ENCODE data around the gene TRAF3.

TRAF3 gene

DNA sequence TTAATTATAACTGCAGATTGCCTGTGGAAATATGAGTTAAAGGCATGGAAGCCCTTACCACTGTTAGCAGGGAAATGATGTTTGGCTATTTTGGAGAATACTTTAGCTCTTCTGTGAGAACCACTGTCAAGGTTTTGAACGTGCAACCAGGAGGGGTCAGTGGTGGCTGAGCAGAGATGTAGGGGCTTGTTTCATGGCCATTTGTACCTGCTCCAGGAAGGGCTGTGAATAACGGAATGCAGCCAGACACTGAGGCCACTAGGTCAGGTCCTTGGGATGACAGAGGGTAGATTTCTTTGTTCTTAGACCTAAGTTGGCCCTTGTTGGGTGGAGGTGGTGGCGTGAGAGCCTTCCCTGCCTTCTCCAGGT is 8.3 kb downstream of the TRAF3 start:
- Histone ChIP-seq H3K9ac (ENCODE audit: low read length) (no peak overlapping the region), H3K4me1 (ENCODE audit: control insufficient read depth, insufficient read depth, low read length) (no peaks in the 10 kb centered on the region), H3K36me3 (ENCODE audit: control insufficient read depth, insufficient read depth, low read length) (no peaks in the 10 kb centered on the region), H3K4me3 (ENCODE audit: low read length) (no peak overlapping the region), H3K27ac (ENCODE audit: low read depth, low read length) (no peak overlapping the region), H3K27me3 (ENCODE audit: control insufficient read depth, insufficient read depth, low read length) (no peaks in the 10 kb centered on the region)

- Histone ChIP-seq H3K27me3 (ENCODE audit: control insufficient read depth, insufficient read depth, low read length) (no peaks in the 10 kb centered on the region), H3K27ac (ENCODE audit: low read depth, low read length) (no peak overlapping the region), H3K9ac (ENCODE audit: low read length) (no peak overlapping the region), H3K4me1 (ENCODE audit: control insufficient read depth, insufficient read depth, low read length) (no peaks in the 10 kb centered on the region), H3K4me3 (ENCODE audit: low read length) (no peak overlapping the region), H3K36me3 (ENCODE audit: control insufficient read depth, insufficient read depth, low read length) (no peaks in the 10 kb centered on the region)
Measured at GRCh38 chr14:102786768-102787167, 9.5 kb downstream of the TRAF3 start.

DNA sequence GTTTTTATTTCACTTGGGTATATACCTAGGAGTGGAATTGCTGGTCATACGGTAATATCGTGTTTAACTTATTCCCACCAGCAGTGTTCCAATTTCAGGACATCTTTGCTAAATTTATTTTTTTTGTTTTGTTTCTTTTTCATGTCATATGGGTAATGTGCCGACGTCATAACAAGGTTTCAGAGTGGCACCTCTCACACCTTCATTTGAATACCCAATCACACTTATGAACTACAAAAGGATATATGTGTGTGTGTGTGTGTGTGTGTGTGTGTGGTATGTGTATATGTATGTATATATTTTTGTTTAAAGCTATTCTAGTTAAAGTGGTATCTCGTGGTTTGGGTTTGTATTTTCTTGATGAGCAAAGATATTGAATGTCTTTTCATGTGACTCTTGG is 12.1 kb downstream of the TRAF3 start:
- no peaks in the 10 kb centered on the region for H3K27me3 ChIP-seq (ENCODE audit: control insufficient read depth, insufficient read depth, low read length)
- no peak overlapping the region for H3K9ac ChIP-seq (ENCODE audit: low read length)
- no peaks in the 10 kb centered on the region for H3K36me3 ChIP-seq (ENCODE audit: control insufficient read depth, insufficient read depth, low read length)
- H3K4me3 ChIP-seq (ENCODE audit: low read length): no peak overlapping the region
- no peaks in the 10 kb centered on the region for H3K4me1 ChIP-seq (ENCODE audit: control insufficient read depth, insufficient read depth, low read length)
- no peak overlapping the region for H3K27ac ChIP-seq (ENCODE audit: low read depth, low read length)

DNA sequence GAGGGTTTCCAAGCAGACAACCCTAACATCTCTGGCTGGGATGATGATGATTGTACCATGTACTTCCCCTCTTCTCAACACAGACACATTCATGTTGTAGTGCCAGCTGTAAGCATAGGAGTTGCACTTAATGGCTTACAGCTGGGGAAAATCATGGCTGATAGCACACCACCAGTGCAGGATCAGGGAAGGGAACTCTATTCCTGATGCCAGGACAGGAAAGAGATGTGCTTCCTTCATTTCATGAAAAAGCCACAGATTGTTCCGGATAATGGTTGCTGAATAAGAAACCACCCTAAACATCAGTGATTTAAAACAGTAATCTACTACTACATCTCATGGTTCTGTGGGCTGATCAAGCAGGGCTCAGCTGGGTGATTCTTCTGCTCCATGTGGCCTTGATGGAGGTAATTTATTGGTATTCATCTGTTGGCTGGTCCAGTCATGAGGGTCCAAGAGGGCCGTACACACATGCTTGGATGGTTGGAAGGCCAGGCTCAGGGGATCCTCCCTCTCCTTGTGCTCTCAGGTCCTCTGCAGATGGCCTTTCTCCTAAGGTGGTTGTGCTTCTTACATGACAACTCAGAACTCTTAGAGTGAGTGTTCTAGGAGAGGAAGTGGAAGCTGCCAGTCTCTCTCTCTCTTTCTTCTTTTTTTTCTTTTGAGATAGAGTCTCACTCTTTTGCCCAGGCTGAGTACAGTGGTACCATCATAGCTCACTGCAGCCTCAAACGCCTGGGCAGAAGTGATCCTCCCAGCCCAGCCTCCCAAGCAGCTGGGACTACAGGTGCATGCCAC is 16.5 kb downstream of the TRAF3 start:
- H3K9ac ChIP-seq (ENCODE audit: low read length): no peak overlapping the region
- no peak overlapping the region for H3K27ac ChIP-seq (ENCODE audit: low read depth, low read length)
- no peaks in the 10 kb centered on the region for H3K27me3 ChIP-seq (ENCODE audit: control insufficient read depth, insufficient read depth, low read length)
- H3K4me3 ChIP-seq (ENCODE audit: low read length): no peak overlapping the region
- no peaks in the 10 kb centered on the region for H3K36me3 ChIP-seq (ENCODE audit: control insufficient read depth, insufficient read depth, low read length)
- H3K4me1 ChIP-seq (ENCODE audit: control insufficient read depth, insufficient read depth, low read length): no peaks in the 10 kb centered on the region

GRCh38 chr14:102795060-102795925 is 18.0 kb downstream of the TRAF3 start:
- H3K27ac ChIP-seq (ENCODE audit: low read depth, low read length): no peak overlapping the region
- no peaks in the 10 kb centered on the region for H3K4me1 ChIP-seq (ENCODE audit: control insufficient read depth, insufficient read depth, low read length)
- H3K9ac ChIP-seq (ENCODE audit: low read length): no peak overlapping the region
- no peak overlapping the region for H3K4me3 ChIP-seq (ENCODE audit: low read length)
- H3K36me3 ChIP-seq (ENCODE audit: control insufficient read depth, insufficient read depth, low read length): no peaks in the 10 kb centered on the region
- H3K27me3 ChIP-seq (ENCODE audit: control insufficient read depth, insufficient read depth, low read length): no peaks in the 10 kb centered on the region

DNA sequence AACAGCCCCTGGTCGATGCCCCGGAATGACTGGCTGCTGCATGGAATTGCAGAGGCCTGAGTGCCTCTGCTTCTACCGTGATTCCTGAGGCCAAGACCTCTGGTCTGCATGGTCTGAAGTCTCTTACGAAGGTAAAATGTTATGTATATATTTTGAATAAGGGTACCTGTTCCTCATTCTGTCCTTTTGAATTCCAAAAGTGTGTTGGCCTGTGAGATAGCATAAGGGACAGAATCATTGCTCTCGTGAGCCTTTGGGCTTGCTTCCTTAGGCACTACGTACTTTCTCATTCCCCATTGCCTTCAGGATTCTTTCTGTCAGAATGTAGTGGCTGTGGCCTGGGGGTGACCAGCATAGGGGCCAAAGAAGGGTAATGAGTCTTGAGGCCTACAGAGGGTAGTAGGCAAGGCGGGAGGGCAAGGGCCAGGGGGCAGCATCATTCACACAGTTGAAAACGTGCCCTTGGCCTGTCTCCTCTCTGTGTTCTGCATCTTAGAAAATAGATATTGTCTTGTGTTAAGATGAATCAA is 19.5 kb downstream of the TRAF3 start:
- Histone ChIP-seq H3K27ac (ENCODE audit: low read depth, low read length) (no peak overlapping the region), H3K27me3 (ENCODE audit: control insufficient read depth, insufficient read depth, low read length) (no peaks in the 10 kb centered on the region), H3K9ac (ENCODE audit: low read length) (no peak overlapping the region), H3K4me1 (ENCODE audit: control insufficient read depth, insufficient read depth, low read length) (no peaks in the 10 kb centered on the region), H3K4me3 (ENCODE audit: low read length) (no peak overlapping the region), H3K36me3 (ENCODE audit: control insufficient read depth, insufficient read depth, low read length) (no peaks in the 10 kb centered on the region)

DNA sequence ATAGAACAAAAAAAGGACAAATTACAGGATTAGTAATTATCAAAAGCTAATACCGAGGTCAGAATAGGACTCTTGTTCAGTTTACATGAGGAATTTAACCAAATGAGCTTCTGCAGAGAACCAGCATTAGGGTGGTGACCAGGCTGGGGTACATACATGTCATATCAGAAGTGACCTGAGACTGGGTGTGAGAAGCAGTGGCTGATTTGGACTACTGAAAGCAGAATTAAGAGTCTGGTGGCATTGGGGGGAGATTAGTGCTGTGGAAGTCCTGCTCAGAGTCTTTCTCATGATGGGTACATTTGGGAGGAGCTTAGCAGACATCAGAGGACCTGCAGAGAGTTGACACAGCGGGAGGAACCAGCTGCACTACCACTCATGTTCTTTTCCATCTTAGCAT is 21.7 kb downstream of the TRAF3 start:
- Histone ChIP-seq H3K9ac (ENCODE audit: low read length) (no peak overlapping the region), H3K27me3 (ENCODE audit: control insufficient read depth, insufficient read depth, low read length) (no peaks in the 10 kb centered on the region), H3K4me1 (ENCODE audit: control insufficient read depth, insufficient read depth, low read length) (no peaks in the 10 kb centered on the region), H3K36me3 (ENCODE audit: control insufficient read depth, insufficient read depth, low read length) (no peaks in the 10 kb centered on the region), H3K4me3 (ENCODE audit: low read length) (no peak overlapping the region), H3K27ac (ENCODE audit: low read depth, low read length) (no peak overlapping the region)

DNA sequence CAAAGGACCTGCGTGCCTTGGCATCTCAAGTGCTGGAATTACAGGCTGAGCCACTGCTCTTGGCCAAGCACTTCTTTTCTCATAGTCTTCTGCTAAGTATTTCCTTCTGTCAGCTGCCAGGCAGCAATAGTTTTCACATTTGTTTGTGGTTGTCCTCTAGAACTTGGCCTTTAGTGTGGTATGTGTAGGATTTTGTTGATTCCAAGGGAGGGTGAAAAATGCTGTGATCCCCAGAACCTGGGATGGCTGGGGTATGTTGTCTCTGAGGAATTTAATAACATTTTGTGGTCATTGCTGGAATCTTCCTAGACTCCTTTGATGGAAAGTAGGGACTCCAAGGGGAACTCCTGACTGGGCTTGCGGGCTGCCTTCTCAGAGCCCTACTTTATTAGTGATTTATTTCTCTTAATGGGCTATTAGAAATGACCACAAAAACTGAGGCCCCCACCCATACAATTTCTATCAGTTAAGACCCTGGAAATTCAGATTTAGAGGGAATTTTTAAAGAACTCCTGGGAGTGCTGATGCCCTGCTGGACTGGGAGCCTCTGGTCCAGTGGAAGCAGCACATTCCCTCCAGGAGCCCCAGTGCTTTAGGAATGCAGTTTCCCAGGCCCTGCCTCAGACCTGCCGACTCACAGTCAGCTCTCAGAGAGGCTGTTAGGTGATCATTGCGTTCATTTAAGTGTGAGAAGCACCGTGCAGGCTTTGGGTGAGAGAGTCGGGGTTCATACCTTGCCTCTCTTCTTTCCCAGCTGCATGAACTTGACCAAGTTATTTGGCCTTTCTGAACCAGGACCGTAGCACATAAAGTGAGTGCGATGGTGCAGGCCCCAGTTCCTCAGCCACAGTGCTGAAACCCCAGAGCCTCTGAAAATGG is 22.7 kb downstream of the TRAF3 start:
- no peaks in the 10 kb centered on the region for H3K4me1 ChIP-seq (ENCODE audit: control insufficient read depth, insufficient read depth, low read length)
- H3K36me3 ChIP-seq (ENCODE audit: control insufficient read depth, insufficient read depth, low read length): no peaks in the 10 kb centered on the region
- H3K27me3 ChIP-seq (ENCODE audit: control insufficient read depth, insufficient read depth, low read length): no peaks in the 10 kb centered on the region
- H3K9ac ChIP-seq (ENCODE audit: low read length): no peak overlapping the region
- no peak overlapping the region for H3K4me3 ChIP-seq (ENCODE audit: low read length)
- no peak overlapping the region for H3K27ac ChIP-seq (ENCODE audit: low read depth, low read length)

- H3K9ac ChIP-seq (ENCODE audit: low read length): no peak overlapping the region
- H3K27me3 ChIP-seq (ENCODE audit: control insufficient read depth, insufficient read depth, low read length): no peaks in the 10 kb centered on the region
- H3K36me3 ChIP-seq (ENCODE audit: control insufficient read depth, insufficient read depth, low read length): no peaks in the 10 kb centered on the region
- H3K4me3 ChIP-seq (ENCODE audit: low read length): no peak overlapping the region
- H3K4me1 ChIP-seq (ENCODE audit: control insufficient read depth, insufficient read depth, low read length): no peaks in the 10 kb centered on the region
- H3K27ac ChIP-seq (ENCODE audit: low read depth, low read length): no peak overlapping the region
Measured at GRCh38 chr14:102802834-102803523, 25.7 kb downstream of the TRAF3 start.

- no peak overlapping the region for H3K27ac ChIP-seq (ENCODE audit: low read depth, low read length)
- no peaks in the 10 kb centered on the region for H3K27me3 ChIP-seq (ENCODE audit: control insufficient read depth, insufficient read depth, low read length)
- no peak overlapping the region for H3K4me3 ChIP-seq (ENCODE audit: low read length)
- no peak overlapping the region for H3K9ac ChIP-seq (ENCODE audit: low read length)
- no peaks in the 10 kb centered on the region for H3K36me3 ChIP-seq (ENCODE audit: control insufficient read depth, insufficient read depth, low read length)
- H3K4me1 ChIP-seq (ENCODE audit: control insufficient read depth, insufficient read depth, low read length): no peaks in the 10 kb centered on the region
Measured at GRCh38 chr14:102804858-102805257, 27.6 kb downstream of the TRAF3 start.

GRCh38 chr14:102805371-102805891 is 28.2 kb downstream of the TRAF3 start:
- H3K36me3 ChIP-seq (ENCODE audit: control insufficient read depth, insufficient read depth, low read length): no peaks in the 10 kb centered on the region
- H3K4me1 ChIP-seq (ENCODE audit: control insufficient read depth, insufficient read depth, low read length): no peaks in the 10 kb centered on the region
- H3K9ac ChIP-seq (ENCODE audit: low read length): no peak overlapping the region
- H3K27me3 ChIP-seq (ENCODE audit: control insufficient read depth, insufficient read depth, low read length): no peaks in the 10 kb centered on the region
- H3K27ac ChIP-seq (ENCODE audit: low read depth, low read length): no peak overlapping the region
- no peak overlapping the region for H3K4me3 ChIP-seq (ENCODE audit: low read length)

Measured in rectal smooth muscle tissue (tissue), 1 donor.